AG04450 (cell line): ENCODE data around the gene MAMSTR. TPM values are rescaled to one million over a fixed set of nuclear protein-coding genes. Genes with fewer than 3 reads are reported as not detected.

Experiments
- CTCF ChIA-PET: fragments of 300-600, 350-600 bp; formaldehyde crosslinking; extraction: SDS; loops from one replicate; lab custom pipeline; 2022; ENCODE audit warnings: antibody characterized with exemption, inconsistent platforms; lab: Charles Lee
- POLR2A ChIA-PET: fragments of 350-600 bp; formaldehyde crosslinking; extraction: SDS; loops from one replicate; lab custom pipeline; 2021; ENCODE audit warnings: antibody characterized with exemption, inconsistent platforms; lab: Yijun Ruan, JAX
- DNase-seq: peaks from one replicate; pipeline ENCODE4 v3.0.0-alpha.2; 2011; ENCODE audit warnings: low read depth, low spot score
- H3K27ac ChIP-seq: one replicate; pipeline ENCODE4 v1.5.1; 2012; ENCODE audit warnings: low read depth, low read length, control low read depth
- H3K27me3 ChIP-seq: one replicate; pipeline ENCODE4 v1.6.0; 2012; ENCODE audit warnings: low read length; ENCODE audit not compliant: control insufficient read depth, insufficient read depth
- H3K4me3 ChIP-seq: 2 replicates; pipeline ENCODE4 v1.5.1; 2011; ENCODE audit warnings: mild to moderate bottlenecking, low read depth, low read length, control low read depth
- H3K9me3 ChIP-seq: 2 replicates; pipeline ENCODE4 v1.5.1; 2012; ENCODE audit warnings: low read length; ENCODE audit not compliant: control insufficient read depth, insufficient read depth
- polyA plus RNA-seq: library from polyadenylated mRNA; depleted of rRNA; stranded (reverse); fragments of >200 nt; gene quantifications from 2 replicates; pipeline ENCODE4 v1.2.3, GENCODE V29; 2011
- TF ChIP-seq, protein P1 (sequence below): IDR thresholded peaks from 2 replicates; pipeline ENCODE4 v1.5.1; 2011; ENCODE audit warnings: low read depth, low read length, control low read depth, inconsistent platforms

MAMSTR gene
- polyA plus RNA-seq, 1 experiment = 0.58 TPM

- Histone ChIP-seq H3K27ac (no peak overlapping the region), H3K4me3 (no peak overlapping the region), H3K9me3 (no peaks in the 10 kb centered on the region; the same call in 1 of the 2 replicates), H3K27me3 (peaks cover 32% of the 10 kb centered on the region)
- POLR2A ChIA-PET = no interaction called here
- TF ChIP-seq, protein P1, sequence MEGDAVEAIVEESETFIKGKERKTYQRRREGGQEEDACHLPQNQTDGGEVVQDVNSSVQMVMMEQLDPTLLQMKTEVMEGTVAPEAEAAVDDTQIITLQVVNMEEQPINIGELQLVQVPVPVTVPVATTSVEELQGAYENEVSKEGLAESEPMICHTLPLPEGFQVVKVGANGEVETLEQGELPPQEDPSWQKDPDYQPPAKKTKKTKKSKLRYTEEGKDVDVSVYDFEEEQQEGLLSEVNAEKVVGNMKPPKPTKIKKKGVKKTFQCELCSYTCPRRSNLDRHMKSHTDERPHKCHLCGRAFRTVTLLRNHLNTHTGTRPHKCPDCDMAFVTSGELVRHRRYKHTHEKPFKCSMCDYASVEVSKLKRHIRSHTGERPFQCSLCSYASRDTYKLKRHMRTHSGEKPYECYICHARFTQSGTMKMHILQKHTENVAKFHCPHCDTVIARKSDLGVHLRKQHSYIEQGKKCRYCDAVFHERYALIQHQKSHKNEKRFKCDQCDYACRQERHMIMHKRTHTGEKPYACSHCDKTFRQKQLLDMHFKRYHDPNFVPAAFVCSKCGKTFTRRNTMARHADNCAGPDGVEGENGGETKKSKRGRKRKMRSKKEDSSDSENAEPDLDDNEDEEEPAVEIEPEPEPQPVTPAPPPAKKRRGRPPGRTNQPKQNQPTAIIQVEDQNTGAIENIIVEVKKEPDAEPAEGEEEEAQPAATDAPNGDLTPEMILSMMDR = no peak
- DNase-seq = no peak
- CTCF ChIA-PET = no interaction called here
Measured at GRCh38 chr19:48757741-48758144, 38.2 kb upstream of the MAMSTR start.

- no peaks in the 10 kb centered on the region; the same call in 1 of the 2 replicates for H3K9me3 ChIP-seq
- POLR2A ChIA-PET = interaction anchor here (0.6 kb wide), 1 partner anchor 49 kb away, joined by 10 read pairs; no protein-coding TSS in a partner anchor
- H3K27me3 ChIP-seq = peaks cover 31% of the 10 kb centered on the region
- H3K4me3 ChIP-seq = no peak overlapping the region
- TF ChIP-seq, protein P1 = no peak
- DNase-seq = no peak
- H3K27ac ChIP-seq = no peak overlapping the region
- CTCF ChIA-PET = no interaction called here
Measured at GRCh38 chr19:48757089-48757675, 37.7 kb upstream of the MAMSTR start.

- POLR2A ChIA-PET = interaction anchor here (0.6 kb wide), 1 partner anchor 49 kb away, joined by 10 read pairs; no protein-coding TSS in a partner anchor
Measured at GRCh38 chr19:48756686-48757085, 37.2 kb upstream of the MAMSTR start.

DNA sequence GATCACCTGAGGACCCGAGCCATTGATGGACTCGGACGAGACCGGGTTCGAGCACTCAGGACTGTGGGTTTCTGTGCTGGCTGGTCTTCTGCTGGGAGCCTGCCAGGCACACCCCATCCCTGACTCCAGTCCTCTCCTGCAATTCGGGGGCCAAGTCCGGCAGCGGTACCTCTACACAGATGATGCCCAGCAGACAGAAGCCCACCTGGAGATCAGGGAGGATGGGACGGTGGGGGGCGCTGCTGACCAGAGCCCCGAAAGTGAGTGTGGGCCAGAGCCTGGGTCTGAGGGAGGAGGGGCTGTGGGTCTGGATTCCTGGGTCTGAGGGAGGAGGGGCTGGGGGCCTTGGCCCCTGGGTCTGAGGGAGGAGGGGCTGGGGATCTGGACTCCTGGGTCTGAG lies 36.7 kb upstream of the MAMSTR start:
- TF ChIP-seq, protein P1 = no peak
- Histone ChIP-seq H3K27me3 (peaks cover 31% of the 10 kb centered on the region), H3K4me3 (no peak overlapping the region), H3K27ac (no peak overlapping the region), H3K9me3 (no peaks in the 10 kb centered on the region; the same call in 1 of the 2 replicates)
- ChIA-PET CTCF (no interaction called here), POLR2A (no interaction called here)
- DNase-seq = no peak

More at GRCh38 chr19:48756686-48757085, 37.2 kb upstream of the MAMSTR start:
- no peaks in the 10 kb centered on the region; the same call in 1 of the 2 replicates for H3K9me3 ChIP-seq
- peaks cover 31% of the 10 kb centered on the region for H3K27me3 ChIP-seq
- no peak overlapping the region for H3K4me3 ChIP-seq
- H3K27ac ChIP-seq = no peak overlapping the region
- TF ChIP-seq, protein P1 = no peak
- no peak for DNase-seq
- CTCF ChIA-PET = no interaction called here

DNA sequence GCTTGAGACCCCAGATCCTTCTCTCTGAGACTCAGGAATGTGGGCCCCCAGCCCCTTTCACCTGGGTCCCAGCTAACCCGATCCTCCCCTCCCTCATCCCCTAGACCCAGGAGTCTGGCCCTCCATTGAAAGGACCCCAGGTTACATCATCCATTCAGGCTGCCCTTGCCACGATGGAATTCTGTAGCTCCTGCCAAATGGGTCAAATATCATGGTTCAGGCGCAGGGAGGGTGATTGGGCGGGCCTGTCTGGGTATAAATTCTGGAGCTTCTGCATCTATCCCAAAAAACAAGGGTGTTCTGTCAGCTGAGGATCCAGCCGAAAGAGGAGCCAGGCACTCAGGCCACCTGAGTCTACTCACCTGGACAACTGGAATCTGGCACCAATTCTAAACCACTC lies 36.3 kb upstream of the MAMSTR start:
- no peak for DNase-seq
- Histone ChIP-seq H3K4me3 (no peak overlapping the region), H3K27ac (no peak overlapping the region), H3K9me3 (peaks cover under 1% of the 10 kb centered on the region; the same call in 1 of the 2 replicates), H3K27me3 (peaks cover 29% of the 10 kb centered on the region)
- CTCF ChIA-PET = no interaction called here
- POLR2A ChIA-PET = no interaction called here
- TF ChIP-seq, protein P1 = no peak
